ENCODE data around the gene ATF7IP.
A peak's percentile ranks its signal among the peaks of the same experiment; 100 is the strongest.
"Not testable (repeated sequence)": the region's sequence is repeated elsewhere in the genome, so short reads cannot be mapped to it uniquely, and the experiment has no call there.

Gene ATF7IP

DNA sequence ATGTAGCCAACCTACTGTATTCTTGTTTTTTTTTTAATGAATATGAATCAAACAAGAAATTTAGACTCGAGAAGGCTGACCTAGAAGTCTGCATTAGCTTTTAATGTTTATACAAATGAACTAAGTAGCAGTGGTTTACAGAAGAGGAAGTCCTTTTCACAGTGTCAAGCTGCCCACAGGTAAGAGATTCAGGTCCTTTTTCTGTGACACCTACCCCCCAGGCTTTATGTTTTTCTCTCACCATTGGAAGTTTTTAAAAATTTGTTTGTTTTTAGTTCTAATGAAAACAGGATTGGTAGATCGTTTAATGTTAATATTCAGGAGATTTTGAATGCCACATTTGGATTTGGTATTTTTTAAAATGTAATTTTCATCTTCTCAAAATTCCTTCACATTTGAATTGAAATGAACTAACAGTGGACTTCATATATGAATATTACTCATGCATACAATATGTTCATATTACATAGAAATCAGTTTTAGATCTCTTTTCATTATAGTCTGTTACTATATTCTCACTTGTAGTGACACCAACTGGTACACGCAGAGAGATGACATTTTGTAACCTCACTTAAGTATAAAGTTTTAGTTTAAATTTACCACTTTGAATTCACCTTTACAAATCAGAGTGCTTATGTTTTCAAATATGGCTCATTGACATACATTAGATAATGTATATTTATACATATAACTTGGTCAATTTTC, 29.7 kb downstream of the ATF7IP start:
- no peaks in the 10 kb centered on the region for H3K27me3 ChIP-seq (replicated peaks; ENCODE audit: control insufficient read depth, insufficient read depth, low read length, poor library complexity, severe bottlenecking)
- no peaks in the 10 kb centered on the region for H3K36me3 ChIP-seq (ENCODE audit: control insufficient read depth, insufficient read depth, low read length)
- H3K9me3 ChIP-seq (ENCODE audit: control insufficient read depth, low read length) = no peaks in the 10 kb centered on the region
- H3K27ac ChIP-seq (ENCODE audit: insufficient read depth, low read length, poor library complexity, severe bottlenecking) = peak overlapping the region; percentile 71
- DNase-seq = no peak
- peaks cover 15% of the 10 kb centered on the region for H3K4me1 ChIP-seq (ENCODE audit: control insufficient read depth, insufficient read depth, low read length, poor library complexity, severe bottlenecking)
- H3K4me3 ChIP-seq (ENCODE audit: insufficient read depth, low read depth, low read length, poor library complexity, severe bottlenecking) = no peak overlapping the region

- Histone ChIP-seq H3K9me3 (ENCODE audit: control insufficient read depth, low read length) (no peaks in the 10 kb centered on the region), H3K36me3 (ENCODE audit: control insufficient read depth, insufficient read depth, low read length) (no peaks in the 10 kb centered on the region), H3K4me3 (ENCODE audit: insufficient read depth, low read depth, low read length, poor library complexity, severe bottlenecking) (no peak overlapping the region), H3K27ac (ENCODE audit: insufficient read depth, low read length, poor library complexity, severe bottlenecking) (peak overlapping the region; percentile 71), H3K4me1 (ENCODE audit: control insufficient read depth, insufficient read depth, low read length, poor library complexity, severe bottlenecking) (peaks cover 15% of the 10 kb centered on the region), H3K27me3 (replicated peaks; ENCODE audit: control insufficient read depth, insufficient read depth, low read length, poor library complexity, severe bottlenecking) (no peaks in the 10 kb centered on the region)
- no peak for DNase-seq
Observed at GRCh38 chr12:14396071-14396470, 30.6 kb downstream of the ATF7IP start.

GRCh38 chr12:14399871-14400270, 34.4 kb downstream of the ATF7IP start:
- Histone ChIP-seq H3K9me3 (ENCODE audit: control insufficient read depth, low read length) (no peaks in the 10 kb centered on the region), H3K27me3 (replicated peaks; ENCODE audit: control insufficient read depth, insufficient read depth, low read length, poor library complexity, severe bottlenecking) (no peaks in the 10 kb centered on the region), H3K27ac (ENCODE audit: insufficient read depth, low read length, poor library complexity, severe bottlenecking) (peak overlapping the region; percentile 55), H3K4me1 (ENCODE audit: control insufficient read depth, insufficient read depth, low read length, poor library complexity, severe bottlenecking) (peaks cover 22% of the 10 kb centered on the region), H3K4me3 (ENCODE audit: insufficient read depth, low read depth, low read length, poor library complexity, severe bottlenecking) (no peak overlapping the region), H3K36me3 (ENCODE audit: control insufficient read depth, insufficient read depth, low read length) (no peaks in the 10 kb centered on the region)
- no peak for DNase-seq

GRCh38 chr12:14400599-14400998, 35.1 kb downstream of the ATF7IP start:
- no peaks in the 10 kb centered on the region for H3K9me3 ChIP-seq (ENCODE audit: control insufficient read depth, low read length)
- no peaks in the 10 kb centered on the region for H3K36me3 ChIP-seq (ENCODE audit: control insufficient read depth, insufficient read depth, low read length)
- H3K27ac ChIP-seq (ENCODE audit: insufficient read depth, low read length, poor library complexity, severe bottlenecking) = peak overlapping the region; percentile 55
- DNase-seq = no peak
- no peaks in the 10 kb centered on the region for H3K27me3 ChIP-seq (replicated peaks; ENCODE audit: control insufficient read depth, insufficient read depth, low read length, poor library complexity, severe bottlenecking)
- H3K4me1 ChIP-seq (ENCODE audit: control insufficient read depth, insufficient read depth, low read length, poor library complexity, severe bottlenecking) = peaks cover 22% of the 10 kb centered on the region
- peak overlapping the region; percentile 9 for H3K4me3 ChIP-seq (ENCODE audit: insufficient read depth, low read depth, low read length, poor library complexity, severe bottlenecking)

GRCh38 chr12:14401267-14401666, 35.8 kb downstream of the ATF7IP start:
- not testable (repeated sequence) for H3K4me3 ChIP-seq (ENCODE audit: insufficient read depth, low read depth, low read length, poor library complexity, severe bottlenecking); H3K27me3 ChIP-seq (replicated peaks; ENCODE audit: control insufficient read depth, insufficient read depth, low read length, poor library complexity, severe bottlenecking); DNase-seq; H3K9me3 ChIP-seq (ENCODE audit: control insufficient read depth, low read length); H3K36me3 ChIP-seq (ENCODE audit: control insufficient read depth, insufficient read depth, low read length)
- peaks cover 22% of the 10 kb centered on the region for H3K4me1 ChIP-seq (ENCODE audit: control insufficient read depth, insufficient read depth, low read length, poor library complexity, severe bottlenecking)
- peak overlapping the region; percentile 32 for H3K27ac ChIP-seq (ENCODE audit: insufficient read depth, low read length, poor library complexity, severe bottlenecking)

- DNase-seq = no peak
- H3K27me3 ChIP-seq (replicated peaks; ENCODE audit: control insufficient read depth, insufficient read depth, low read length, poor library complexity, severe bottlenecking) = no peaks in the 10 kb centered on the region
- no peak overlapping the region for H3K4me3 ChIP-seq (ENCODE audit: insufficient read depth, low read depth, low read length, poor library complexity, severe bottlenecking)
- no peaks in the 10 kb centered on the region for H3K9me3 ChIP-seq (ENCODE audit: control insufficient read depth, low read length)
- H3K27ac ChIP-seq (ENCODE audit: insufficient read depth, low read length, poor library complexity, severe bottlenecking) = peak overlapping the region; percentile 59
- H3K4me1 ChIP-seq (ENCODE audit: control insufficient read depth, insufficient read depth, low read length, poor library complexity, severe bottlenecking) = peaks cover 17% of the 10 kb centered on the region
- H3K36me3 ChIP-seq (ENCODE audit: control insufficient read depth, insufficient read depth, low read length) = no peaks in the 10 kb centered on the region
Observed at GRCh38 chr12:14402697-14403096, 37.2 kb downstream of the ATF7IP start.

- DNase-seq = no peak
- Histone ChIP-seq H3K36me3 (ENCODE audit: control insufficient read depth, insufficient read depth, low read length) (no peaks in the 10 kb centered on the region), H3K27ac (ENCODE audit: insufficient read depth, low read length, poor library complexity, severe bottlenecking) (peak overlapping the region; percentile 59), H3K9me3 (ENCODE audit: control insufficient read depth, low read length) (no peaks in the 10 kb centered on the region), H3K4me3 (ENCODE audit: insufficient read depth, low read depth, low read length, poor library complexity, severe bottlenecking) (no peak overlapping the region), H3K4me1 (ENCODE audit: control insufficient read depth, insufficient read depth, low read length, poor library complexity, severe bottlenecking) (peaks cover 19% of the 10 kb centered on the region), H3K27me3 (replicated peaks; ENCODE audit: control insufficient read depth, insufficient read depth, low read length, poor library complexity, severe bottlenecking) (no peaks in the 10 kb centered on the region)
Observed at GRCh38 chr12:14403293-14403692, 37.8 kb downstream of the ATF7IP start.

DNA sequence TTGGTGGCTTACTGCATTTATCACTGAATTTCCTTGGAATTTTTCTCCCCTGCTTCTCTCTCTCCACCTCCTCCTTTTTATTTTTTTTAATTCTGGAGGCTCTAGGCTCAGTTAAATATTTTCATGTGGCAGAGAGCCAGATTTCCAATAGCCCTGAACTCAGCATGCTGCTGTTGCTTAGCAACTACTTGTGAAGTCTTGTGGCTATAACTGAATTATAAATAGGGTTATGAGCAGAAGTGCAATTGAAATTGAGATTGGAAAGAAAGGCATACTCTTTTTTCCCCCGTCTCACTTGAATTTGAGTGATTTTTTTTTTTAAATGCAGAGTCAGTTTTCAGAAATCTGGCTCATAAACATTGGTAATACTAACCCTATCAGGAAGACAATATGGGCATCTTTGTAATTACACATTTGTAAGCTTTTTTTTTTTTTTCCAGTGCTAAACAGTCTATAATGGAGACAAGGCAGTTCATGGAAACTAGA, 38.3 kb downstream of the ATF7IP start:
- peak overlapping the region; percentile 59 for H3K27ac ChIP-seq (ENCODE audit: insufficient read depth, low read length, poor library complexity, severe bottlenecking)
- DNase-seq = no peak
- no peaks in the 10 kb centered on the region for H3K9me3 ChIP-seq (ENCODE audit: control insufficient read depth, low read length)
- H3K36me3 ChIP-seq (ENCODE audit: control insufficient read depth, insufficient read depth, low read length) = no peaks in the 10 kb centered on the region
- peaks cover 20% of the 10 kb centered on the region for H3K4me1 ChIP-seq (ENCODE audit: control insufficient read depth, insufficient read depth, low read length, poor library complexity, severe bottlenecking)
- no peak overlapping the region for H3K4me3 ChIP-seq (ENCODE audit: insufficient read depth, low read depth, low read length, poor library complexity, severe bottlenecking)
- H3K27me3 ChIP-seq (replicated peaks; ENCODE audit: control insufficient read depth, insufficient read depth, low read length, poor library complexity, severe bottlenecking) = no peaks in the 10 kb centered on the region

DNA sequence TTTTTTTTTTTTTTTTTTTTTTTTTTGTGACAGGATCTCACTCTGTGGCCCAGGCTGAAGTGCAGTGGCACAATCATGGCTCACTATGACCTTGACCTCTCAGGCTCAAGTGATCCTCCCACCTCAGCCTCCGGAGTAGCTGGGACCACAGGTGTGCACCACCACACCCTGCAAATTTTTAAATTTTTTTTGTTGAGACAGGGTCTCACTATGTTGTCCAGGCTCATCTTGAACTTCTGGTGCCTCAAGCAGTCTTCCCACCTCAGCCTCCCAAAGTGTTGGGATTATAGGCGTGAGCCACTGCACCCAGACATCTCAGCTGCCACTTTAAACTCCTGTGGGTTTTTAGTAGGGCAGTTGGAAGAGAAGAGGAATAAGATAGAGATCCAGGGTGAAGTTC, 39.9 kb downstream of the ATF7IP start:
- H3K27ac ChIP-seq (ENCODE audit: insufficient read depth, low read length, poor library complexity, severe bottlenecking) = not testable (repeated sequence)
- peaks cover 20% of the 10 kb centered on the region for H3K4me1 ChIP-seq (ENCODE audit: control insufficient read depth, insufficient read depth, low read length, poor library complexity, severe bottlenecking)

DNA sequence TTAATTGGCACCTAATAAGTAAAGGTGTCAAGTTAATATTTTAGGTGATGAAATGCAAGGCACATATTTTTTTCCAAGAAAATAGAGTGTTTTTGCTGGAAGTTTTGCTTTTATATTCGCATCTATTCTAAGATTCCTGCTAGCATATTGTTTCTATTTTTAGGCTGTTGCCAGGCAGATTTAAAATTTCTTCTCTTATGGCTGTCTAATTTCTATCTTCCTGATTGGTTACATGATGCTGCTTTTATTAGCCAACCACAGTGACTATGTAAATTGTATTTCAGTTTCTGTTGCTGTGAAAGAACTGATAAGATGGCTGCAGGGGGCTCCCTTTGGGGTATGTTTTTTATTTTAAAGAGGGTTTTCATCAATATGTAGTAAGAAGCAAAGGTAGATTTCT, 42.7 kb downstream of the ATF7IP start:
- no peak for DNase-seq
- Histone ChIP-seq H3K4me3 (ENCODE audit: insufficient read depth, low read depth, low read length, poor library complexity, severe bottlenecking) (no peak overlapping the region), H3K27me3 (replicated peaks; ENCODE audit: control insufficient read depth, insufficient read depth, low read length, poor library complexity, severe bottlenecking) (no peaks in the 10 kb centered on the region), H3K27ac (ENCODE audit: insufficient read depth, low read length, poor library complexity, severe bottlenecking) (no peak overlapping the region), H3K9me3 (ENCODE audit: control insufficient read depth, low read length) (no peaks in the 10 kb centered on the region), H3K36me3 (ENCODE audit: control insufficient read depth, insufficient read depth, low read length) (no peaks in the 10 kb centered on the region), H3K4me1 (ENCODE audit: control insufficient read depth, insufficient read depth, low read length, poor library complexity, severe bottlenecking) (peaks cover 30% of the 10 kb centered on the region)

More for the DNA sequence above, 39.9 kb downstream of the ATF7IP start:
- H3K9me3 ChIP-seq (ENCODE audit: control insufficient read depth, low read length); H3K4me3 ChIP-seq (ENCODE audit: insufficient read depth, low read depth, low read length, poor library complexity, severe bottlenecking); H3K27me3 ChIP-seq (replicated peaks; ENCODE audit: control insufficient read depth, insufficient read depth, low read length, poor library complexity, severe bottlenecking); H3K36me3 ChIP-seq (ENCODE audit: control insufficient read depth, insufficient read depth, low read length); DNase-seq: not testable (repeated sequence)

All from effector memory CD4-positive, alpha-beta T cell (primary cell).